HEK293 (cell line): Measurements from ENCODE around the gene AIG1.

Source experiments
- CTCF ChIP-seq: fragments of 450-650 bp; formaldehyde crosslinking; IDR thresholded peaks from 2 replicates; pipeline ENCODE4 v1.5.1; 2016; ENCODE audit warnings: missing biosample characterization, missing genetic modification characterization
- KLF9 ChIP-seq: fragments of 450-650 bp; formaldehyde crosslinking; IDR thresholded peaks from 2 replicates; pipeline ENCODE4 v1.5.1; 2016; ENCODE audit warnings: missing biosample characterization, missing genetic modification characterization, low read depth
- YY1 ChIP-seq: fragments of 450-650 bp; formaldehyde crosslinking; IDR thresholded peaks from 2 replicates; pipeline ENCODE4 v1.5.1; 2018; ENCODE audit warnings: missing biosample characterization, missing genetic modification characterization
- ZEB2 ChIP-seq: fragments of 450-650 bp; formaldehyde crosslinking; IDR thresholded peaks from 2 replicates; pipeline ENCODE4 v1.5.1; 2016; ENCODE audit warnings: missing biosample characterization, missing genetic modification characterization
- ZNF37A ChIP-seq: fragments of 450-650 bp; IDR thresholded peaks from 2 replicates; pipeline ENCODE4 v1.5.1; 2018; ENCODE audit warnings: missing biosample characterization, missing genetic modification characterization

- TF ChIP-seq KLF9: no peak
- no peak for TF ChIP-seq YY1 (tag by site-specific recombination)
- no peak for TF ChIP-seq ZEB2 (tag by site-specific recombination)
- TF ChIP-seq CTCF (tag by site-specific recombination): no peak
- TF ChIP-seq ZNF37A (tag by site-specific recombination): no peak
Measured at GRCh38 chr6:143205131-143205535, 144.4 kb downstream of the AIG1 start.
